NCI-H2196 treated with DMSO at 0.1 percent for 48 hours (cell line): Measurements from ENCODE around the gene SLC25A15.
"Not testable (repeated sequence)": the region's sequence is repeated elsewhere in the genome, so short reads cannot be mapped to it uniquely, and the experiment has no call there.

Source experiments
- DNase-seq: peaks from one replicate; lab custom pipeline; 2025; ENCODE audit not compliant: unreplicated experiment; lab: John Stamatoyannopoulos, UW

SLC25A15 gene

GRCh38 chr13:40812724-40813445 is 23.5 kb downstream of the SLC25A15 start:
- no peak for DNase-seq

- no peak for DNase-seq
Observed at GRCh38 chr13:40813667-40814454, 24.4 kb downstream of the SLC25A15 start.

DNA sequence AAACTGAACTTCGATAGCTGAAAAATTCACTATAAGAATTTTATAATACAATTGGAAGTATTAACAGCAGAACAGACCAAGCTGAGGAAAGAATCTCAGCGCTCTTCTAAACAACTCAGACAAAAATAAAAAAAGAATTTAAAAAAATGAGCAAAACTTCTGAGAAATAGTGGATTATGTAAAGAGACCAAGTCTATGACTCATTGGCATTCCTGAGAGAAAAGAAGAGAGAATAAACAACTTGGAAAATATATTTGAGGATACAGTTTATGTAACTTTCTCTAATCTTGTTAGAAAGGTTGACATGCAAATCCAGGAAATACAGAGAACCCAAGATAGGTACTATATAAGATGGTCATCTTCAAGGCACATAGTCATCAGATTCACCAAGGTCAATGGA is 25.4 kb downstream of the SLC25A15 start:
- DNase-seq, result no peak

DNA sequence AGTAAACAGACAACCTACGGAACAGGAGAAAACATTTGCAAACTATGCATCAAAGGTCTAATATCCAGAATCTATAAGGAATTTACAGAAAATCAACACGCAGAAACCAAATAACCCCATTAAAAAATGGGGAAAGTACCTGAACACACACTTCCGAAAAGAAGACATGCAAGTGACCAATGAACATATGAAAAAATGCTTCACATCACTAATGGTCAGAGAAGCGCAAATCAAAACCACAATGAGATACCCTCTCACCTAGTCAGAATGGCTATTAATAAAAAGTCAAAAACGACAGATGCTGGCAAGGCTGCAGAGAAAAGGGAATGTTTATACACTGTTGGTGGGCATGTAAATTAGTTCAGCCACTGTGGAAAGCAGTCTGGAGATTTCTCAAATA is 29.5 kb downstream of the SLC25A15 start:
- no peak for DNase-seq

GRCh38 chr13:40819797-40820315 is 30.4 kb downstream of the SLC25A15 start:
- DNase-seq, result no peak

DNA sequence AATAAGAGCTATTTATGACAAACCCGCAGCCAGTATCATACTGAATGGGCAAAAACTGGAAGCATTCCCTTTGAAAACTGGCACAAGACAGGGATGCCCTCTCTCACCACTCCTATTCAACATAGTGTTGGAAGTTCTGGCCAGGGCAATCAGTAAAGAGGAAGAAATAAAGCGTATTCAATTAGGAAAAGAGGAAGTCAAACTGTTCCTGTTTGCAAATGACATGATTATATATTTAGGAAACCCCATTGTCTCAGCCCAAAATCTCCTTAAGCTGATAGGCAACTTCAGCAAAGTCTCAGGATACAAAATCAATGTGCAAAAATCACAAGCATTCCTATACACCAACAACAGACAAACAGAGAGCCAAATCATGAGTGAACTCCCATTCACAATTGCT is 50.3 kb downstream of the SLC25A15 start:
- not testable (repeated sequence) for DNase-seq

DNA sequence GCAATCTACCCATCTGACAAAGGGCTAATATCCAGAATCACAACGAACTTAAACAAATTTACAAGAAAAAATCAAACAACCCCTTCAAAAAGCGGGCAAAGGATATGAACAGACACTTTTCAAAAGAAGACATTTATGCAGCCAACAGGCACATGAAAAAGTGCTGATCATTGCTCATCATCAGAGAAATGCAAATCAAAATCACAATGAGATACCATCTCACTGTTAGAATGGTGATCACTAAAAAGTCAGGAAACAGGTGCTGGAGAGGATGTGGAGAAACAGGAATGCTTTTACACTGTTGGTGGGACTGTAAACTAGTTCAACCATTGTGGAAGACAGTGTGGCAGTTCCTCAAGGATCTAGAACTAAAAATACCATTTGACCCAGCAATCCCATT is 51.5 kb downstream of the SLC25A15 start:
- DNase-seq, result not testable (repeated sequence)
